IMR-90 (cell line): ENCODE measurements around the gene FARP1.

Experiments
- BHLHE40 ChIP-seq: fragments of 150-350 bp; IDR thresholded peaks from 2 replicates; pipeline ENCODE4 v1.6.1; 2016; ENCODE audit warnings: mild to moderate bottlenecking, low read depth, low read length
- CEBPB ChIP-seq: IDR thresholded peaks from 2 replicates; pipeline ENCODE4 v1.6.1; 2012; ENCODE audit warnings: low read depth, low read length, improper control_type of control experiment
- CTCF ChIP-seq: conservative IDR thresholded peaks from 2 replicates; pipeline ENCODE4 v1.5.1; 2012; ENCODE audit warnings: mild to moderate bottlenecking, low read depth, low read length, improper control_type of control experiment
- MAFK ChIP-seq: IDR thresholded peaks from 2 replicates; pipeline ENCODE4 v1.6.1; 2012; ENCODE audit warnings: low read depth, low read length, improper control_type of control experiment
- MXI1 ChIP-seq: IDR thresholded peaks from 2 replicates; pipeline ENCODE4 v1.6.1; 2012; ENCODE audit warnings: low read depth, mild to moderate bottlenecking, low read length, moderate library complexity, borderline replicate concordance
- POLR2A ChIP-seq: IDR thresholded peaks from 2 replicates; pipeline ENCODE4 v1.6.1; 2012; ENCODE audit warnings: mild to moderate bottlenecking, low read depth, low read length
- RFX5 ChIP-seq: IDR thresholded peaks from 2 replicates; pipeline ENCODE4 v1.8.0; 2012; ENCODE audit warnings: low read depth, mild to moderate bottlenecking, low read length, moderate library complexity
- SMC3 ChIP-seq: fragments of 150-350 bp; IDR thresholded peaks from 2 replicates; pipeline ENCODE4 v1.6.1; 2016; ENCODE audit warnings: low read depth, mild to moderate bottlenecking, antibody characterized with exemption, low read length, moderate library complexity
- TF ChIP-seq, protein P1 (sequence below): fragments of 150-350 bp; IDR thresholded peaks from 2 replicates; pipeline ENCODE4 v1.6.1; 2017; ENCODE audit warnings: mild to moderate bottlenecking, antibody characterized with exemption, low read length, low read depth

- TF ChIP-seq, protein P1, sequence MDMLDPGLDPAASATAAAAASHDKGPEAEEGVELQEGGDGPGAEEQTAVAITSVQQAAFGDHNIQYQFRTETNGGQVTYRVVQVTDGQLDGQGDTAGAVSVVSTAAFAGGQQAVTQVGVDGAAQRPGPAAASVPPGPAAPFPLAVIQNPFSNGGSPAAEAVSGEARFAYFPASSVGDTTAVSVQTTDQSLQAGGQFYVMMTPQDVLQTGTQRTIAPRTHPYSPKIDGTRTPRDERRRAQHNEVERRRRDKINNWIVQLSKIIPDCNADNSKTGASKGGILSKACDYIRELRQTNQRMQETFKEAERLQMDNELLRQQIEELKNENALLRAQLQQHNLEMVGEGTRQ, result no peak
- no peak for TF ChIP-seq MAFK
- peak; percentile 46 for TF ChIP-seq CTCF
- no peak for TF ChIP-seq BHLHE40
- TF ChIP-seq RFX5, result no peak
- TF ChIP-seq MXI1, result no peak
- TF ChIP-seq CEBPB, result no peak
- no peak for TF ChIP-seq POLR2A
- TF ChIP-seq SMC3, result peak; percentile 20; the same call in 1 of the 2 replicates
These were observed 305.2 kb downstream of the FARP1 start for GRCh38 chr13:98447881-98448641.
